Measurements from ENCODE around the gene MT1E. TPM values are rescaled to one million over a fixed set of nuclear protein-coding genes. Genes with fewer than 3 reads are reported as not detected.
"Not testable (repeated sequence)": the region's sequence is repeated elsewhere in the genome, so short reads cannot be mapped to it uniquely, and the experiment has no call there.

MT1E gene
- total RNA-seq, 1 donor from 2014 or later, result 5.2 TPM

GRCh38 chr16:56673921-56674320 lies 48.3 kb downstream of the MT1E start:
- no peaks in the 10 kb centered on the region for H3K36me3 Mint-ChIP-seq (ENCODE audit: insufficient read depth)
- no peak overlapping the region for H3K27ac Mint-ChIP-seq
- H3K4me3 Mint-ChIP-seq (ENCODE audit: low read depth), result no peak overlapping the region
- DNase-seq (ENCODE audit: low spot score, unreplicated experiment), result no peak
- H3K4me1 Mint-ChIP-seq (ENCODE audit: low read depth), result peaks cover 7% of the 10 kb centered on the region
- H3K27me3 Mint-ChIP-seq, result peaks cover 96% of the 10 kb centered on the region
- no peaks in the 10 kb centered on the region for H3K9me3 Mint-ChIP-seq (ENCODE audit: low read depth)
- TF ChIP-seq CTCF (IDR thresholded peaks at IDR 0.05; ENCODE audit: unreplicated experiment), result peak; percentile 57

GRCh38 chr16:56674570-56674969 lies 49.0 kb downstream of the MT1E start:
- H3K27ac Mint-ChIP-seq; H3K4me1 Mint-ChIP-seq (ENCODE audit: low read depth); H3K36me3 Mint-ChIP-seq (ENCODE audit: insufficient read depth); H3K4me3 Mint-ChIP-seq (ENCODE audit: low read depth); H3K9me3 Mint-ChIP-seq (ENCODE audit: low read depth); DNase-seq (ENCODE audit: low spot score, unreplicated experiment): not testable (repeated sequence)
- H3K27me3 Mint-ChIP-seq, result peaks cover 95% of the 10 kb centered on the region

- no peak for TF ChIP-seq CTCF (IDR thresholded peaks at IDR 0.05; ENCODE audit: unreplicated experiment)
- H3K27ac Mint-ChIP-seq, result no peak overlapping the region
- DNase-seq (ENCODE audit: low spot score, unreplicated experiment), result no peak
- H3K4me3 Mint-ChIP-seq (ENCODE audit: low read depth), result peak overlapping the region; percentile 45
- peaks cover 7% of the 10 kb centered on the region for H3K4me1 Mint-ChIP-seq (ENCODE audit: low read depth)
- H3K9me3 Mint-ChIP-seq (ENCODE audit: low read depth), result no peaks in the 10 kb centered on the region
- H3K27me3 Mint-ChIP-seq, result peaks cover 93% of the 10 kb centered on the region
- no peaks in the 10 kb centered on the region for H3K36me3 Mint-ChIP-seq (ENCODE audit: insufficient read depth)
These were observed 50.2 kb downstream of the MT1E start for GRCh38 chr16:56675685-56676210.

Other genes starting within 250 kb of the MT1E start
- gene AMFR, start 200.2 kb upstream of the MT1E start, total RNA-seq, result 55.8 and 66.3 TPM in 2 replicates
- gene NUDT21, start 174.4 kb upstream of the MT1E start, total RNA-seq, result 139 and 142 TPM in 2 replicates
- gene OGFOD1, start 174.2 kb upstream of the MT1E start, total RNA-seq, result 32.0 and 33.6 TPM in 2 replicates
- 52.3 and 56.0 TPM in 2 replicates for gene BBS2, start 105.8 kb upstream of the MT1E start, total RNA-seq
- not detected in 2 replicates for gene MT4, start 60.7 kb upstream of the MT1E start, total RNA-seq
- not detected in 2 replicates for gene MT3, start 36.3 kb upstream of the MT1E start, total RNA-seq
- 11.5 TPM in 2 replicates for gene MT2A, start 17.2 kb upstream of the MT1E start, total RNA-seq
- not detected in 2 replicates for gene MT1M, start 6.9 kb downstream of the MT1E start, total RNA-seq
- not detected in 2 replicates for gene MT1A, start 12.9 kb downstream of the MT1E start, total RNA-seq
- gene MT1B, start 26.1 kb downstream of the MT1E start, total RNA-seq, result not detected in 2 replicates
- 6.3 and 7.2 TPM in 2 replicates for gene MT1F, start 32.2 kb downstream of the MT1E start, total RNA-seq
- 1.8 and 2.9 TPM in 2 replicates for gene MT1G, start 42.3 kb downstream of the MT1E start, total RNA-seq
- not detected in 2 replicates for gene MT1H, start 44.0 kb downstream of the MT1E start, total RNA-seq
- 6.8 and 6.9 TPM in 2 replicates for gene MT1X, start 56.7 kb downstream of the MT1E start, total RNA-seq
- gene NUP93, start 104.3 kb downstream of the MT1E start, total RNA-seq, result 74.4 and 76.9 TPM in 2 replicates
- gene SLC12A3, start 239.4 kb downstream of the MT1E start, total RNA-seq, result not detected in 2 replicates